Measurements from ENCODE around the gene KRTAP5-2.
A peak's percentile ranks its signal among the peaks of the same experiment; 100 is the strongest.
"Not testable (repeated sequence)": the region's sequence is repeated elsewhere in the genome, so short reads cannot be mapped to it uniquely, and the experiment has no call there.

The KRTAP5-2 gene

GRCh38 chr11:1586699-1587098 is 11.4 kb downstream of the KRTAP5-2 start:
- no peak for DNase-seq

DNA sequence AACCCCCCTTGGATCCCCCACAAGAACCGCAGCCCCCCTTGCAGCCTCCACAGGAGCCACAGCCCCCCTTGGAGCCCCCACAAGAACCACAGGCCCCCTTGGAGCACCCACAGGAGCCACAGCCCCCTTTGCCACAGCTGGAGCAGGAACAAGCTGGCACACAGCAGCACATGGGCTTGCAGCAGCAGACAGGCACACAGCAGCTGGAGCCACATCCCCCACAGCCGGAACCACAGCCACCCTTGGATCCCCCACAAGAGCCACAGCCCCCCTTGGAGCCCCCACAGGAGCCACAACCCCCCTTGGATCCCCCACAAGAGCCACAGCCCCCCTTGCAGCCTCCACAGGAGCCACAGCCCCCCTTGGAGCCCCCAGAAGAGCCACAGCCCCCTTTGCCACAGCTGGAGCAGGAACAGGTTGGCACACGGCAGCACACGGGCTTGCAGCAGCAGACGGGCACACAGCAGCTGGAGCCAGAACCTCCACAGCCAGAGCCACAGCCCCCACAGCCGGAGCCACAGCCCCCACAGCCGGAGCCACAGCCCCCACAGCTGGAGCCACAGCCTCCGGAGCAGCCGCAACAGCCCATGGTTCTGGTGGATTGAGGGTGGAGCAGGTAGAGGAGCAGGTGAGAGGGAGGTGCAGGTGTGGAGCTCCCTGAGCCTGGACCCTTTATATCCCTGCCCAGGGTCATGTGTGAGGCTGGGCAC is 13.3 kb downstream of the KRTAP5-2 start, which contains the start of gene KRTAP5-1:
KRTAP5-1 (minus strand) TSS at position 623 of the 710 bp plus-strand sequence; CDS start at position 589, 34 bp downstream.
- DNase-seq: not testable (repeated sequence)

GRCh38 chr11:1582909-1583308 is 15.2 kb downstream of the KRTAP5-2 start:
- not testable (repeated sequence) for DNase-seq

DNA sequence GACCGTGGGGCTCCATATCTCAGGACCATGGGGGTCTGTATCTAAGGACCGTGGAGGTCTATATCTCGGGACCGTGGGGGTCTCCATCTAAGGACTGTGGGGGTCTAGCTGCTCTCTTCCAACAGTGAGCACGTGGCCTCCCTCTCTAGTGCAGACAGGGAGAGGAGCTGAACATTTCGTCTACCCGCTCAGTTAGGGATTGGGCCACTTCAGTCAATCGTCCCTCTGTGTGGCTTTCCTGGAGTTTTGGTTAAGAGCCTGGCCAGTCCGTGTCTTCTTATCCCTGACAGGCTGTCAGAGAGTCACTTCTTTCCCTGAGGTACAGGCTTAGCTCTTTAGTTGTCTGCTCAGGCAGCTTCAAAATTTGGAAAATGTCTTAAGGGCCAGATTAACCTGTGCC is 16.1 kb downstream of the KRTAP5-2 start:
- no peak for DNase-seq

DNA sequence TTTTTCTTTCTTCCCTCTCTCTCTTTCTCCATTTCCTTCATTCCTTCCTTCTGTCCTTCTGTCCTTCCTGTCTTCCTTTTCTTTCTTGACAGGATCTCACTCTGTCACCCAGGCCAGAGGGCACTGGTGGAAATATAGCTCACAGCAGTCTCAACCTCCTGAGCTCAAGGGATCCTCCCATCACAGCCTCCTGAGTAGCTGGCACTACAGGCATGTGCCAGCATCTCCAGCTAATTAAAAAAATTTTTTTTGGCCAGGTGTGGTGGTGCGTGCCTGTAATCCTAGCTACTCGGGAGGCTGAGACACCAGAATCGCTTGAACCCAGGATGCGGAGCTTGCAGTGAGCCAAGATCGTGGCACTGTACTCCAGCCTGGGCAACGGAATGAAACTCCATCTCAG is 21.3 kb downstream of the KRTAP5-2 start:
- DNase-seq: no peak

- not testable (repeated sequence) for DNase-seq
Observed at GRCh38 chr11:1575756-1576155, 22.3 kb downstream of the KRTAP5-2 start.

DNA sequence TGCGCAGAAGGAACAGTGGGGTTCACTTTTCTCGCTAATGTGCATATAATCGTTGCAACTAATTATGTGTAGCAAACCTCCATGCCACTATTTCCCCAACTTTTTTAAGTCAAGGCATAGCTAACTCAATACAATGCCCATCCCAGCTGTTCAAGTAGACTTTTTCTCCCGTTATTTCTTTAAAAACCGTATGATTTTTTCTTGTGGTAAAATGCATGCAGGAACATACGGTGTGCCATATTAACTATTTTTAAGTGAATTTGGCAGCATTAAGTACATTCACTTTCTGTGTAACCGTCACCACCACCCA is 23.2 kb downstream of the KRTAP5-2 start:
- DNase-seq: no peak

- peak; percentile 43 for DNase-seq
Observed at GRCh38 chr11:1574238-1574932, 23.7 kb downstream of the KRTAP5-2 start.

DNA sequence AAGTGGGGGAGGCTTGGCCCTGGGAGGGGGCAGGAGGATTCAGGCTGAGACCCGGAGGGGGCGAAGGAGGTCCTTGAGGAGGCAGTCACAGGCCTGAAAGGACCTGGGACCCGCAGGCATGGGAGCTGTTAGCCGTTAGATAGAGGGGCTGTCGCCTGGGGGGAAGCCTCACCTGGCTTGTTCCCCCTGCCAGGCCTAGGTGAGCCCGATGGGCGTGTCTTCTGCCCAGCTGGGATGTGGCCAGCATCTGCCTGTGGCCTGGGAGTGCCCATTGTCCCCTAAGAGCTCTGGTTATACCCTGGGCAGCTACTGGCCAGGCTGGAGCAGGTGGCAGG is 24.2 kb downstream of the KRTAP5-2 start:
- DNase-seq: no peak

- DNase-seq: peak; percentile 25
Observed at GRCh38 chr11:1573077-1573902, 24.8 kb downstream of the KRTAP5-2 start.

- DNase-seq: peak; percentile 94
Observed at GRCh38 chr11:1572197-1573076, 25.7 kb downstream of the KRTAP5-2 start, which contains the start of gene DUSP8. TSS of gene DUSP8 (minus strand) at chr11:1572271. CDS start at chr11:1565826, 6,445 bp downstream.

- DNase-seq: no peak
Observed at GRCh38 chr11:1571760-1572196, 26.3 kb downstream of the KRTAP5-2 start.

GRCh38 chr11:1570896-1571759 is 27.0 kb downstream of the KRTAP5-2 start:
- DNase-seq: peak; percentile 9

DNA sequence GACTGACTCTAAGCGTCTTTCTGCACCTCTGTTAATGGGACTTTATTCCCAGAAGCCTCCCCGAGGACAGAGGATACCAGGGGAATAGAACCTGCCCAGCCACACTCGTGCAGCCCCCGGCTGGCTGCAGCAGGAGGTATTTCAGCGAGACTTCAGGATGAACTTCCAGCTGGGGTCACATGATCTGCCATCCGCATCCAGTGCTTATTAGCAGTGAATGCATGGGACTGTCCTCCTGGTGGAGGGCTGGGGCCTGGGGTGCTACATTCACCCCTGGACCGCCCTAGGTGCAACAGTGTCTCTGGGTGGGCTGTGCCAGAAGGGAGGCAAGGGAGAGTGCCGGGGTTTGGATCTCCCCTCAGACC is 27.6 kb downstream of the KRTAP5-2 start:
- no peak for DNase-seq

GRCh38 chr11:1570001-1570453 is 28.1 kb downstream of the KRTAP5-2 start:
- no peak for DNase-seq

- no peak for DNase-seq
Observed at GRCh38 chr11:1569251-1569780, 28.8 kb downstream of the KRTAP5-2 start.

GRCh38 chr11:1568441-1568911 is 29.6 kb downstream of the KRTAP5-2 start:
- DNase-seq: no peak

GRCh38 chr11:1567721-1568100 is 30.4 kb downstream of the KRTAP5-2 start:
- DNase-seq: no peak

DNA sequence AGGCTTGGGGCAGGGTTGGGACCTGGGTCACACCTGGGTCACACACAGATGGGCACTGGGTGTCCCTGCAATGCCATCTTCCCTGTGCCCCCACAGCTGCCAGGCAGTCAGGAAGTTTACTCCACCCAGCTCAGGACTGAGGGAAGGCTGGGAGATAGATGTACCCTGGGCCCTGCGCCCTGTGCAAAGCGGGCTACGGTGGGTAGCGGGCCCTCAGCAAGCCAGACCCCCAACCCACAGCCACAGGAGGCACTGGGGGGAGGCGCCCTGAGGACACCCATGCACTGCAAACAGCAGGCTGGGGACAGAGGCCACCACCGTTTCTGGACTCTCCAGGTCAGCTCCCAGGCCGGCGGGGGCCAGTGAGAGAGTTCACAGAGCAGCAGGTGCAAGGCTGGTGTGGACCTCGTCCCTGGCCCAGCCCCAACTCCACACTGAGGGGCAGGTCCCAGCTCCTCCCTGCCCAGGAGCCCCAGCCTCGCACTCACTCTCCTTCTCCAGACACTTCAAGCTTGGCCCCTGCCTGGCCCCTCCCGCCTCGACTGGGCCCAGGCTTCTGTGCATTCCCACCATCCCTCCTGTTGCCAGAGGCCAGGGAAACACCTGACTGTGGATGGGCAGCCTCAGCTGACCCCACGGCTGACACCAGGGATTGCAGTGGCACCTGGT is 30.9 kb downstream of the KRTAP5-2 start:
- DNase-seq: no peak

DNA sequence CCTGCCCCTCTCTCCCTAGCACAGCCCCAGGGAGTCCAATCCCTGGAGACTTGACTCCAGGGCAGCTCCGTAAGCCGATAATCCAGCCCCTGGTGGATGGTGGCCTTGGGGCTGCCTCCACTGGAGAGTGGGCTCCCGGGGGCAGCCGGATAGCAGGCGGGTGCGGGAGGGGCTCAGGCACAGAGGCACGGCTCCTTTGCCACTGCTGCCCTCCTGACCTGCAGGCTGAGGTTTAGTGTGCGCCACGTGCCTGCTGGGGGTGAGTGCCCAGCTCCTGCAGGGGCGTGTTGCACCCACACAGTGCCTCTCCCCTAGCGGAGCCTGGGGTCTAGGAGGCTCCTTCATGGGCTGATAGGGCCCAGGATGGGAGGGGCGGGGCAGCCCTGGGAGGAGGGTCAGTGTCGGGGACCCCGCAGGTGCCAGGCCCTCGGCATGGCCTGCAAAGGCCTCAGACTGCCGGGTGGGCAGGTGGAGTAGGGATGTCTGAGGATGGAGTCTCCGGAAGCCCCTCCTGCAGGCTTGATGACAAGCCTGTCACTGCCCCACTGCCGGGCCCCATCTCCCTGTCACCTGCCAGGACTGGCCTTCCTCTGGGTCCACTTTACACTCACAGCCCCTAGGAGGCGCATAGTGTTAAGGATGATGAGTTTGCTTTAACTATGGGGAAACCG is 31.6 kb downstream of the KRTAP5-2 start:
- DNase-seq: no peak

All from activated CD4-positive, alpha-beta T cell treated with anti-CD3 and anti-CD28 coated beads for 1 hour (primary cell).